Activated CD4-positive, CD25-positive, alpha-beta regulatory T cell treated with anti-CD3 and anti-CD28 coated beads, Interleukin-2, amount 50 U/mL, for 24 hours (primary cell): ENCODE data around the gene PSMC3IP.

Experiments
- ATAC-seq, 2 donors: fragments of 150-1000 bp; cut with Tn5 transposase; one replicate each; pipeline ENCODE4 v1.10.0; 2021; ENCODE audit warnings: mild to moderate bottlenecking in 1 of 2, moderate library complexity in 1 of 2

PSMC3IP gene

GRCh38 chr17:42537156-42537805 is 40.2 kb downstream of the PSMC3IP start:
- ATAC-seq = no peak

GRCh38 chr17:42536372-42537155 is 41.0 kb downstream of the PSMC3IP start:
- peak; percentile 68 to 76 for ATAC-seq

- peak; percentile 93 to 94 for ATAC-seq
Measured at GRCh38 chr17:42536048-42536371, 41.5 kb downstream of the PSMC3IP start, which contains the start of gene NAGLU. Gene NAGLU (plus strand): TSS chr17:42536241. CDS start chr17:42536273, 32 bp downstream.

- peak in 1 of 2 donors; percentile 4 for ATAC-seq
Measured at GRCh38 chr17:42535155-42536047, 42.1 kb downstream of the PSMC3IP start.

GRCh38 chr17:42531455-42532354 is 45.8 kb downstream of the PSMC3IP start:
- peak; percentile 11 to 18 for ATAC-seq

GRCh38 chr17:42530952-42531454 is 46.5 kb downstream of the PSMC3IP start:
- ATAC-seq = no peak

- ATAC-seq = no peak
Measured at GRCh38 chr17:42529061-42529460, 48.5 kb downstream of the PSMC3IP start.

- ATAC-seq = no peak
Measured at GRCh38 chr17:42527932-42528331, 49.6 kb downstream of the PSMC3IP start.

GRCh38 chr17:42526031-42526444 is 51.5 kb downstream of the PSMC3IP start:
- no peak for ATAC-seq

GRCh38 chr17:42525221-42525620 is 52.3 kb downstream of the PSMC3IP start:
- no peak for ATAC-seq

GRCh38 chr17:42522798-42523278 is 54.7 kb downstream of the PSMC3IP start:
- ATAC-seq = no peak
